Central memory CD8-positive, alpha-beta T cell (primary cell): ENCODE results near the gene LRIG2.
"Not testable (repeated sequence)": the region's sequence is repeated elsewhere in the genome, so short reads cannot be mapped to it uniquely, and the experiment has no call there.

Experiments used
- ATAC-seq: fragments of 150-1000 bp; cut with Tn5 transposase; replicated peaks from 2 replicates; pipeline ENCODE4 v1.10.0; 2022; ENCODE audit warnings: mild to moderate bottlenecking, moderate FRiP score, moderate number of reproducible peaks; ENCODE audit not compliant: poor library complexity, severe bottlenecking; ENCODE audit errors: extremely low read depth
- DNase-seq, 2 donors: peaks; one replicate each; pipeline ENCODE4 v3.0.0; 2021; ENCODE audit warnings: low spot score in 2 of 2
- H3K27ac Mint-ChIP-seq: one replicate; pipeline ENCODE4 v1.8.0; 2022; ENCODE audit warnings: low read depth, mild to moderate bottlenecking, moderate library complexity, mixed read lengths
- H3K27me3 Mint-ChIP-seq: one replicate; pipeline ENCODE4 v1.8.0; 2022; ENCODE audit warnings: mixed read lengths
- H3K36me3 Mint-ChIP-seq: one replicate; pipeline ENCODE4 v1.8.0; 2022; ENCODE audit warnings: mild to moderate bottlenecking, moderate library complexity, mixed read lengths; ENCODE audit not compliant: insufficient read depth
- H3K4me1 Mint-ChIP-seq: one replicate; pipeline ENCODE4 v1.8.0; 2022; ENCODE audit warnings: mixed read lengths
- H3K4me3 Mint-ChIP-seq: one replicate; pipeline ENCODE4 v1.8.0; 2022; ENCODE audit warnings: mild to moderate bottlenecking, moderate library complexity, mixed read lengths
- H3K9me3 Mint-ChIP-seq: one replicate; pipeline ENCODE4 v1.8.0; 2022; ENCODE audit warnings: mixed read lengths

LRIG2 gene

DNA sequence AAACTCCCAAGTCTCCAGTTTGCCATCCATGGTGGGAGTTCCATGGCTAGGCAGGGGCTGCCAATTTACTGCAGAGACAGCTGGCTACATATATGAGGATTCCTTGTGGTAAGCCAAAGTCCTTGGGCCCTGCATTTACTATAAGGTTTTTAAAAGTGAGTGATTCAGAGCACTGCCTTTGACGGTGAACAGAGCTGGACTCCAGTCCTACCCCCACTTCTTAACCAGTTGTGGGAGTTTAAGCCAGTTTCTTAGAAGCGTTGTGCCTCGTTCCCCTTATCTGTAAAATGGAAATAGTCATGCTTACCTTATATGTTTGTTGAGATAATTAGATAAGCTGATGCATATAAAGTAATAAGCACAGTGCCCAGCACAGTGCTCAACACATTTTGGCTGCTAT is 64.6 kb downstream of the LRIG2 start:
- DNase-seq (no peak), ATAC-seq (no peak)
- H3K4me1 Mint-ChIP-seq, result peaks cover 7% of the 10 kb centered on the region
- peaks cover 3% of the 10 kb centered on the region for H3K36me3 Mint-ChIP-seq
- H3K4me3 Mint-ChIP-seq, result no peak overlapping the region
- no peaks in the 10 kb centered on the region for H3K27me3 Mint-ChIP-seq
- H3K27ac Mint-ChIP-seq, result no peak overlapping the region
- no peaks in the 10 kb centered on the region for H3K9me3 Mint-ChIP-seq

DNA sequence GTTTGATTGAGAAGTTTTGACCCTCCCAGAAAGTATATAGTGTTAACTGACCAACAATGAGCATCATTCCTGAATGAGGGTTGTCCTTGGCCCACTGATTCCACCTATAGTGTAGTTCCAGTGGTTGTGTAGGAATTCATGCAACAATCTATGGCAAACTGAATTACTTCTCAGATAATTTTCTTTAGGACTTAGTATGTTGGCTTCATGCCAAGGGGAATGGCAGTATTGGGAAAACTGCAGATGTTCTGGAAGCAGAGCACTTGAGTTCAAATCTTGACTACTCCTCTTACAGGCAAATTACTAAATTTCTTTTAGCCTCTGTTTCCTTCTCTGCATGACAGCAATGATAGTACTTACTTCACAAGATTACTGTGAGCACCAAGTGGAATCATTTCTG is 65.8 kb downstream of the LRIG2 start:
- Mint-ChIP-seq H3K27ac (no peak overlapping the region), H3K27me3 (no peaks in the 10 kb centered on the region), H3K9me3 (no peaks in the 10 kb centered on the region), H3K4me1 (no peaks in the 10 kb centered on the region), H3K4me3 (no peak overlapping the region), H3K36me3 (no peaks in the 10 kb centered on the region)
- no peak for ATAC-seq
- DNase-seq, result no peak

DNA sequence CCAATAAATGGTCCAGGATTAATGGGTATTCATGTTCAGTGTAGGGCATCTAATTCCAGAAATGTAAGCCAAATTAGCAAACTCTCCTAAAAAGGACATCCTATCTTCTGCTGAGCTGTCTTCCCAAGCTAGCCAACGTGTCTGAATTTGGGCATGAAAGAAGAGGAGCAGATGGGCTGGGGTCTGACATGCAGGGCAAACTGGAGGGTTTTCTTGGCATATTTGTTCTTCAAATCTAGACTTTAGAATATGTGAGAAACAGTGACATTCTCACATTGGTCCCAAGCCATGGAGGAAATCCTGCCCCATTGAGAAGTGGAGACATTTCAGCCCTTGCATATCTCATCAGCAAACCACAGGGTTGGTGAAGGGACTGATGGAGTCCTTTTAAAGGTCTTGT is 67.2 kb downstream of the LRIG2 start:
- no peak for ATAC-seq
- H3K27ac Mint-ChIP-seq, result no peak overlapping the region
- H3K4me3 Mint-ChIP-seq, result no peak overlapping the region
- H3K27me3 Mint-ChIP-seq, result no peaks in the 10 kb centered on the region
- H3K36me3 Mint-ChIP-seq, result no peaks in the 10 kb centered on the region
- H3K9me3 Mint-ChIP-seq, result no peaks in the 10 kb centered on the region
- DNase-seq, result no peak
- no peaks in the 10 kb centered on the region for H3K4me1 Mint-ChIP-seq

DNA sequence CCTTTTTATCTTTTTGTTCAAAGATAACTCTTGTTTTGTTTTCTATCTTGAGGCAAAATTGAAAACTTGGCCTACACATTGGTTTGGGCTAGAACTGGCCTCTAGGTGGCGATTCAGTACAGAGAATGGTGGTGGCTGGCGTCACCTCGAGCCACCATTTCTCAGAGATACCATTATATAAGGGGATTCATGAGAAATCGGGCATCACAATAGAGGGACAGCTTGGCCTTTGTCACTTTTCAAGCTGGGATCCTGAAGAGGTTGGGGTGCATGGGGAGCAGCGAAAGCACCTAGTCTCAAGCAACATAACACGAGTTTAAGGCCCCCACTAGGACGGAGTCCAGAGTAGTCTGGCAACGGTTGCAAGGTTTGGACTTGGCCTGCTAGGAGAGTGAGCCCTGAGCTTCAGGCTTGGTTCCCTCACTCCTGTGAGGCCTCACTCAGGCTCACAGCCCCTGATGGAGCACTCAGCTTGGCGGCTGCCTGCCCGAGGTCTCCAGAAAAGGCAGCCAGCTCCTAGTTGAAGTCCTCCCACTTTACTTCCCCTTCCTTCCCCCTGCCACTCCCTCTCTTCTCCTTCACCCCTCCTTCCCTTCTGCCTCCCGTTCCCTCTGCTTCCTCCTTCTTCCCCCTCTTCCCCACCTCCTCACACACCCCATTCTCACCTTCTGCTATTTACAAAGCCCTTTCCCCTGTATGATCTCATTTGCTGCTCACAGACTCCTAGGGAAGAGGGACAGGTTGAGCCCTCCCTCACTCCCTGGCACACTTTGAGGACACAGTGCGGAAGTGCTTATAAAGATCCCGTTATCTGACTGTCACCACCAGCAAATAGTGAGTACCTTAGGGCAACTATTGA is 67.8 kb downstream of the LRIG2 start:
- ATAC-seq (peak; percentile 52), DNase-seq (peak in 1 of 2 donors; percentile 17)
- Mint-ChIP-seq H3K4me3 (no peak overlapping the region), H3K27me3 (no peaks in the 10 kb centered on the region), H3K36me3 (no peaks in the 10 kb centered on the region), H3K9me3 (no peaks in the 10 kb centered on the region), H3K4me1 (no peaks in the 10 kb centered on the region), H3K27ac (no peak overlapping the region)

DNA sequence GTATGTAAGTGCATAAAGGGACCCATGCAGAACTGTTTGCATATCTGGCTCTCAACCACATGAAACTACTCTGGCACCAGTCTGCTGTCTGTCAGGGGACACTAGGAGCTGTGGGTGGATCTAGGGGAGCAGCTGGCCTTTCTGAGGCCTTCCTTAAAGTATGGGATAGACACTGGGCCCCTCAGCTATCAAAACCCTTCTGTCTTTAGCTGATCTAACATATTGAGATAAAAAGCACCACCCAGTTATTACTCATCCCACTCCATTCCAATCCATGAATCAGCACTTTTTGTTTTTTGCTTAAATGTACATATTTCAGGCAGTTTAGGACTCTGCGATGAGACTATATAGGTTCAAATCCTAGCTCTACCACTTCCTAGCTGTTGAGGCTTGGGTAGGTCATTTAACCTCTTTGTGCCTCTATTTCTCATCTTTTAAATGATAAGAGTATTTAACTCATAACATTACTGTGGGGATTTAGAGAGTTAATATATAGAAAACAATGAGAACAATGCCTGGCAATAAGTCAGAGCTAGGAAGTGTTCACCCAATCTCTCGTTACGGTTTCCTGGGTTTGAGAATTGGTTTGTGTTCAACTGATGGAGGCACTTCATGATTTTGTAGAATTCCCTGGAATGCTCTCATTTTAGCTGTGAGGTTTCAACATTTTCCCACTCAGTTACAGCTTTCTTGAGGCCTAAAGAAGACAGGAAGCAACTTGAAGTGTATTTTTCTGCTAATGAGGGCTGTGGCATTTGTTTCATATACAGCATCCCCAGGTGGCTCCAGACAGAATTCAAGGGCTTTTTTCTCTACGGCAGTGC is 68.9 kb downstream of the LRIG2 start:
- ATAC-seq (no peak), DNase-seq (no peak)
- no peaks in the 10 kb centered on the region for H3K36me3 Mint-ChIP-seq
- H3K27ac Mint-ChIP-seq, result no peak overlapping the region
- no peaks in the 10 kb centered on the region for H3K27me3 Mint-ChIP-seq
- no peaks in the 10 kb centered on the region for H3K9me3 Mint-ChIP-seq
- no peak overlapping the region for H3K4me3 Mint-ChIP-seq
- H3K4me1 Mint-ChIP-seq, result peaks cover 5% of the 10 kb centered on the region

DNA sequence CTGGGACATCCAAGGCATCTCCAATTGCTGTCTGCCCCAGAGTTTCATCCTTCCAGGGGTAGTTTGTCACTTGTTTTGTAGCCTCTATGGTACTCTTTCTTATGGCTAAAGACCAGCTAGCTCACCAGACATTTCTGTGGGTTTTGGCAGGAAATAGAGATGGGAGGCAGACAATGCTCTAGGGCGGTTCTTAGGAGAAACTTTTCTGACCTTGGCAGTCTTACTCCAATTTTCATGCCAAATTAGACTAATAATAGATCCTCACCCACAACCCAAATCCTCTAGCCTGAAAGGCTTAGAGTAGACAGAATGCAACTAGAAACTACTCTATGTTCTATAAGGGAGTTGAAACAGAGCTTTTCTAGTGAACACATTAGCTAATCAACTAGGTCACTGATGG is 69.8 kb downstream of the LRIG2 start:
- Mint-ChIP-seq H3K4me3 (no peak overlapping the region), H3K9me3 (no peaks in the 10 kb centered on the region), H3K27ac (no peak overlapping the region), H3K4me1 (peaks cover 9% of the 10 kb centered on the region), H3K27me3 (no peaks in the 10 kb centered on the region), H3K36me3 (no peaks in the 10 kb centered on the region)
- ATAC-seq, result no peak
- DNase-seq, result no peak

DNA sequence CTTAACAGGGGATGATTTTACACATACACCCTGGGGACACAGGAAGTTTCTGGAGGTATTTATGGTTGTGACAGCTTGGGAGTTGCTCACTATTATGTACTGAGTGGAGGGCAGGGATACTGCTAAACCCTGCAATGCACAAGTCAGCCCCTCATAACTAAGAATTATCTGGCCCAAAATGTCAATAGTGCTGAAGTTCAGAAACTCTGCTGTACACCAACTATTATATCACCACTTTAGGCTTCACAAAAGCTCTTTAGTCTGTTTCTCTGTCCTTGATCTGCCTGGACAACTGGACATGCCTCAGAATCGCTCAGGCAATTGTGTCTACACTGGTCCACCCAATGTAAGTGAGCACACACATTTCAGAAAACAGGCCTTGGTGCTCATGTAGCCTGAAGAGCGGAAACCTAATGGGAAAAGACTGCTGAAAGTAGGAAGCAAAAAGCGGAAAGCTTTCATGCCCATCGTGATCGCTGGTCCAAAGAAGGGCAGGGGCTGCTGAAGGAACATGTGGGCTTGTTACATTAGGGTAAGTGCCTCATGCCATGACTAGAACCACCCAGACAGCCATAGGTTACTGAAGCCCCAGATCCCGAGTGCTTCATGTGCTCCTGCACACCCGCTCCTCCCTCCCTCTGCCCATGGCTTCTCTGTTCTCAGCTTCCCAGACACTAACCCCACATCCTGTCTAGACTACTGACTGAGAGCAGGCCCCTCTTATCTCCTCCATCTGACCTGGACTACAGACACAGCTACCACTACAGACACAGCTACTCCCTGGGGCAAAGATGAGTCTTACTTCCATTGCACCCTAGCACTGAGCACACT is 73.5 kb downstream of the LRIG2 start:
- Mint-ChIP-seq H3K4me1 (peaks cover 9% of the 10 kb centered on the region), H3K36me3 (peaks cover under 1% of the 10 kb centered on the region)
- DNase-seq, result no peak

DNA sequence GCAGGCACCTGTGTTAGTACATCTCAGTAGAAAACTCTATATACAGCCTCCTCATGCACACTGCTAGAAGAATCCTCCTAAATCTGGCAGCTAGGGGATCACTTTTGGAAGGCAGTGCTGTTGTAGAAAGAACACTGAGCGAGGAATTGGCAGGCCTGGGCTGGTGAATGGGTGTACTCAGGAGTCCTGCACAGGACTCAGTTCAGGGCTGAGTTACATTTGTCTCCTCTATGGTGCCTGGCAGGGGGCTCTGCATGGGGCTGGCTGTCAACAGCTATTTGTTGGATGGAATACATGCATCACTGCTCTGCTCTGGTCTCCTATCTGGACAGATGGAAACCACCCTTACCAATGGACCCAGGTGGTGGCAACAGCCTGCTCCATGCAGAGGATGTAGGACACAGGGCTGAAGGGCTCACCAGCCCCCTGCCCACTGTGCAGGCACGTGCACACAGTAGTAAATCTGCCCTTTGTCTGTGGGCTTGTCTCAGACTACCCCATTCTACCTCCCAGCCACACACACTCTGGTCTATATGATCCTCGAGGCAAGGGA is 74.2 kb downstream of the LRIG2 start:
- DNase-seq (no peak), ATAC-seq (no peak)
- no peak overlapping the region for H3K4me3 Mint-ChIP-seq
- H3K36me3 Mint-ChIP-seq, result peaks cover 2% of the 10 kb centered on the region
- H3K9me3 Mint-ChIP-seq, result no peaks in the 10 kb centered on the region
- H3K27me3 Mint-ChIP-seq, result no peaks in the 10 kb centered on the region
- no peak overlapping the region for H3K27ac Mint-ChIP-seq
- peaks cover 9% of the 10 kb centered on the region for H3K4me1 Mint-ChIP-seq

More for the DNA sequence above, 73.5 kb downstream of the LRIG2 start:
- peak; percentile 54 for ATAC-seq
- Mint-ChIP-seq H3K4me3 (no peak overlapping the region), H3K27me3 (no peaks in the 10 kb centered on the region), H3K27ac (no peak overlapping the region), H3K9me3 (no peaks in the 10 kb centered on the region)

DNA sequence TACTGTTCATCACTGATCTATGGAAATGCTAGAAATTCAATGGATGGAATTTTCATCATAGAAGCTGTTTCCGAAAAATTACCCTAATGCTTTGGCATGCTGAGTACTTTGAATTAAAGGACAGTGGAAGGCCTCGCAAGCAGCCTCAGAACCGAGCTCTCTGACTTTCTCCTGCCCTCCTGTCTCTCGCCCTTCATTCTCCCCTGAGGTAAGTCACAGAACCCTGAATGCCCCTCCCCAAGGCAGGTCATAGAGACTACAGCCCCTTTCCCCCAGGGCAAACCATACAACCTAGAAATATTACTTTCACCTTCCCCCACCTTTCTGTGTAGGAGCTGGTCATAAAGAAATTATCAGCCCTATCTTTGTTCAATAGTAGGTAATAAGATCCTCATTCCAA is 74.8 kb downstream of the LRIG2 start:
- Mint-ChIP-seq H3K36me3 (peaks cover 2% of the 10 kb centered on the region), H3K27ac (no peak overlapping the region), H3K4me1 (peaks cover 9% of the 10 kb centered on the region), H3K27me3 (peaks cover 4% of the 10 kb centered on the region), H3K9me3 (no peaks in the 10 kb centered on the region), H3K4me3 (no peak overlapping the region)
- ATAC-seq, result no peak
- DNase-seq, result no peak

DNA sequence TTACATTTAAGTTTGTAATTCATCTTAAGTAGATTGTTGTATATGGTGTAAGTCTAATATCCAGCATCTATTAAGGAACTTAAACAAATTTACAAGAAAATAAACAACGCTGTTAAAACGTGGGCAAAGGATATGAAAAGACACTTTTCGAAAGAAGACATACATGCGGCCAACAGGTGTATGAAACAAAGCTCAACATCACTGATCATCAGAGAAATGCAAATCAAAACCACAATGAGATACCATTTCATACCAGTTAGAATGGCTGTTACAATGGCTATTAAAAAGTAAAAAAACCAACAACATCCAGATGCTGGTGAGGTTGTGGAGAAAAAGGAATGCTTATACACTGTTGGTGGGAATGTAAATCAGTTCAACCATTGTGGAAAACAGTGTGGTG is 77.5 kb downstream of the LRIG2 start:
- not testable (repeated sequence) for H3K4me1 Mint-ChIP-seq, DNase-seq, H3K27ac Mint-ChIP-seq, H3K36me3 Mint-ChIP-seq, ATAC-seq, H3K4me3 Mint-ChIP-seq, H3K9me3 Mint-ChIP-seq
- H3K27me3 Mint-ChIP-seq, result peaks cover 13% of the 10 kb centered on the region

DNA sequence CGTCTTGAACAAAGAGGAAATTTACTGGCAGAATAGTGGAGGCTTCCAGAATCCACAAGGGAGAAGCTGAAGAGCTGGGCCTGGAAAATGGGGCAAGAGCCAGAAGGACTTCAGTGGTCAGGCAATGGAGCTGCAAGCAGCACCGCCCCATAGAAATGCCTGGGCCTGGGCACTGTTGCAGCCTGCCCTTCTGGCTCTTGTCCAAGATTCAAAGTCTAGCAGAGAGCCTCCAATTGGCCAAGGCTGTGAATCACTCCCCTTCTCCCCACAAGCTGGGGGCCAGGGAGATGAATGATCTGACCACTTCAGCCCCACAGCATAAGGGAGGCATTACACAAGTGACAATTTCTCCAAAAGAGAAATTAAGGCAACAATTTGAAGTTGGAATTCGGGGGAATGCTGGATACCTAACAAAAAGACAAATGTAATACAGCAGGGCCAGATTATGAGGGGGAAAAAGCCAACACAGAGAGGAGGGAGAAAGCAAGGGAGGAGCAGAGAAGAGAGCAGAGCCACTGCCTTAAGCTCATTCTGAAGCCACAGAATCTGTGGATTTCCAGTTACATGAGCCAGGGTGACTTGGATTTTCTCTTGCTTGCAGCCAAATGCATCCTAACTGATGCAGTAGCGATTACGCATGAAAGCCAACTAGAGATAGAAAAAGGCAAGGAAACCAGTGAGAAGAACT is 80.3 kb downstream of the LRIG2 start:
- Mint-ChIP-seq H3K4me3 (no peak overlapping the region), H3K27ac (no peak overlapping the region), H3K4me1 (no peaks in the 10 kb centered on the region), H3K27me3 (peaks cover 13% of the 10 kb centered on the region), H3K9me3 (no peaks in the 10 kb centered on the region), H3K36me3 (peaks cover 2% of the 10 kb centered on the region)
- DNase-seq (no peak), ATAC-seq (no peak)

DNA sequence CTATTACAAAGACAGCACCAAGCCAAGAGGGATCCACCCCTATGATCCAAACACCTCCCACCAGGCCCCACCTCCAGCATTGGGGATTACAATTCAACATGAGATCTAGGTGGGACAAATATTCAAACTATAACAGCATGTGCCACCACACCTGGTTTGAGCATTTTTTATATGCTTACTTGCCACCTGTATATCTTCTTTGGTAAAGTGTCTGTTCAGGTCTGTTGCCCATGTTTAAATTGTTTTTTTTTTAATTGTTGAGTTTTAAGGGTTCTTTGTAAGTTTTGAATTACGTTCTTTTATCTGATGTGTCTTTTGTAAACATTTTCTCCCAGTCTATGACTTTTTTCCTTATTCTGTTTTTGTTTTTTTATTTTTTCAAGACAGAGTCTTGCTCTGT is 83.4 kb downstream of the LRIG2 start:
- no peaks in the 10 kb centered on the region for H3K4me1 Mint-ChIP-seq
- no peaks in the 10 kb centered on the region for H3K9me3 Mint-ChIP-seq
- ATAC-seq (no peak), DNase-seq (no peak)
- H3K27me3 Mint-ChIP-seq, result peaks cover 31% of the 10 kb centered on the region
- no peak overlapping the region for H3K27ac Mint-ChIP-seq
- peaks cover 2% of the 10 kb centered on the region for H3K36me3 Mint-ChIP-seq
- no peak overlapping the region for H3K4me3 Mint-ChIP-seq
